GM19463 (cell line): Measurements from ENCODE around the gene CRADD.
"Not testable (repeated sequence)": the region's sequence is repeated elsewhere in the genome, so short reads cannot be mapped to it uniquely, and the experiment has no call there.

ENCODE experiments used
- ATAC-seq: cut with Tn5 transposase; IDR thresholded peaks from one replicate; pipeline ENCODE4 v1.9.1; 2021; ENCODE audit warnings: mild to moderate bottlenecking, moderate library complexity; ENCODE audit not compliant: unreplicated experiment

The CRADD gene

GRCh38 chr12:93922583-93923006 lies 245.4 kb downstream of the CRADD start:
- no peak for ATAC-seq

DNA sequence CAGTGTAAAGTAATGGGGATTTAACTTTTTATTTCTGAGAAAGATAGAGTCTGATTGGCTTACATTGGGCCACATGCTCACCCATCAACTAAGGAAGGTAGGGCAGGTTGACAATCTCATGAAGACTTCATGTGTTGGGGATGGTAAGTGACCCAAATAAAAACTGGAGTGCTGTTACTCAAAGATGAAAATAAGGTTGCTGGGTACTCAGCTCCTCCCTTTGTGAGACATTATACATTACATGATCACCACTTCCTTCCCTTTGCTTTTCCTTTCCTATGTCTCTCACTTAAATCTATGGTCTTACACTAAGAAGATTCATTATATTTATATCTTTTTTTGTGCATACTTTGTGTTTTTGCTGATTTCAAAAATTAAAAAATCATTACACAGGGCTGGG lies 247.2 kb downstream of the CRADD start:
- ATAC-seq: no peak

DNA sequence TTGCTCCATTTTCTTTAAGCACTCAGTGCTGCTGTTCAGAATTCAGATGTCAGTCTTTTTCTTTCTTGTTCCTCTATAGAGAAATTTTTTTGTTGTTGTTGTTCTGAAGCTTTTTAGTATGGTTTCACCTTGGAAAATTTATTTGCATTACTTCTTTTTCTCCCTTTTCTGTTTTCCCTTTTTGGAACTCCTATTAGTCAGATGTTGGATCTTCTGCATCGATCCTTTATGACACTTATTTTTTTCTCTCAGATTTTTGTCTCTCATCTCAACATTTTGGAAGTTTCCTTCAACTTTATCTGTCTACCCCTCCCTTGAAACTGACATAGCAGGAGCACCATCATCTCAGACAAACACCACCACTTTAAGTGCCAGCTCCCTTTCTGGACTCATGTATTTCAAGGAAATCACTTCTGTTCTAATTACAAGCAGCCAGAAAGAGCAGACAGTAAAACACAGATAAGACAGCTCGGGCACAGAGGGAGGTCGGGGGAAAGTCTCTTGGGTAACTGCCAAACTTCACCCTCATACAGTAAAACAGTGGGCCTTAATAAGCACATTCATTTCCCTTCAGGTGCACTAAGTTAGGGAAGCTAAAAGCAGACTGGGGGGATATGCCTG lies 248.5 kb downstream of the CRADD start:
- no peak for ATAC-seq

DNA sequence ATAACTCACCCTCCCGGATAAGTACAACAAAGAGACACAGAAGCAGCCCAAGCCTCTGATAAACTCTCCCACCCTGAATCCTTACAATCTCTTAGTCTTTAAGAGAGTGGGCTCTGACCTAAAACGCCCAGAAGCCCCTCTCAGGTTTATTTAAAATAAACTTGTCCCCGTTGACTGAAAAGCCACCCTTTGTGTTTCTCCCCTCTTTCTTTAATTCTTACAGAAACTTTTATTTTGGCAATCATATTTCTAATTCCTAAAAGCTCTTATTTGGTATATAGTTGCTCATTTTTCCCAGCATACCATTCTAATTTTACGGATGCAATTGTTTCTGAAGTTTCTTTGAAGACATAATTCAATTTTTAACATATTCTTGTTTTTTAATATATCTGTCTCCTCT lies 249.1 kb downstream of the CRADD start:
- ATAC-seq: no peak

- ATAC-seq: not testable (repeated sequence)
Observed at GRCh38 chr12:93929081-93929480, 251.9 kb downstream of the CRADD start.

DNA sequence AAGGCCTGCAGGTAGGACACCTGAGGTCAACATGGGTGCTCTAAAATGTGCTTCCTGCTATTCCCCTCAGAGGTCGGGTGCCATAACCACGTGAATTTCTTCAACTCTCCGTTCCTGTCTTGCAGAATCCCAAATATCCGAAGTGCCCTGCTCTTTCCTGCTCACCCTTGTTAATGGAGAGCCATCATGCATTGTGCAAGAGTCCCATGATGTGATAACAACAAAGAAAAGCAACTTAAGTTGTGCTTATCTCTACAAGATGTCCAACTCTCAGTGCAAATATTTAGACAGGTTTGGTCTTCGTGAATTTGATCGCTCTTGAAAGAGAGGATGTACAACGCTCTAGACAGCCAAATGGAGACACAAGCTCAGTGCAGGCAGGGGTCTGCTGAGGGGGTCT lies 260.6 kb downstream of the CRADD start:
- ATAC-seq: no peak

DNA sequence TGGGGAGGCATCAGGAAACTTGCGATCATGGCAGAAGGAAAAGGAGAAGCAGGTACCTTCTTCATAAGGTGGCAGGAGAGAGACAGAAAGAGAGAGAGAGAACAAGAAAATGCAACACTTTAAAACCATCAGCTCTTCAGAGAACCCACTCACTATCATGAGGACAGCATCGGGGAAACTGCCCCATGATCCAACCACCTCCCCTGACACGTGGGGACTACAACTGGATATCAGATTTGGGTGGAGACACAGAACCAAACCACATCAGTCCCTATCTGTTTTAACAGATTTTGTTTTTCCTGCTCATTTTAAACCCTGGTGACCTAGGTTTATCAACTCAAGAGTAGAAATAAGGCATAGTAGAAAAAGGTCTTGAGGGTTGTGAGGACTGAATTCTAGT lies 261.1 kb downstream of the CRADD start:
- ATAC-seq: no peak

DNA sequence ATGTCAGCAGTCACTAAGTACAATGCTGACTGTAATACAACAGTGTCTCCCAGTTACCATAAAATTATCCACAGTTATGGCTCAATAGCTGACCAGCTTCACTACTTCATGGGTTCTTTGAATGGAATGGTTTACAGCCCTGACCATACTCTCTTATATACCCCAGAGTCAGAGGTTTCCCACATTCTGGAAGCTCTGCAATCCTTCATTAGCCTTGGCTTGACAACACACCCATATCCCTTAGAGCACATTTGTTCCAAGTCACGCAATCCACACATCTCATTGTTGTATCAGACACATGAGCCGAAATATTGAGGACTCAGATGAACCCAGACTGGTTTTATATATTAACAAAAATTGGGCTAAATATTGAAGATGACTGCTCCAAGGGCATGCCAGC lies 261.8 kb downstream of the CRADD start:
- no peak for ATAC-seq

DNA sequence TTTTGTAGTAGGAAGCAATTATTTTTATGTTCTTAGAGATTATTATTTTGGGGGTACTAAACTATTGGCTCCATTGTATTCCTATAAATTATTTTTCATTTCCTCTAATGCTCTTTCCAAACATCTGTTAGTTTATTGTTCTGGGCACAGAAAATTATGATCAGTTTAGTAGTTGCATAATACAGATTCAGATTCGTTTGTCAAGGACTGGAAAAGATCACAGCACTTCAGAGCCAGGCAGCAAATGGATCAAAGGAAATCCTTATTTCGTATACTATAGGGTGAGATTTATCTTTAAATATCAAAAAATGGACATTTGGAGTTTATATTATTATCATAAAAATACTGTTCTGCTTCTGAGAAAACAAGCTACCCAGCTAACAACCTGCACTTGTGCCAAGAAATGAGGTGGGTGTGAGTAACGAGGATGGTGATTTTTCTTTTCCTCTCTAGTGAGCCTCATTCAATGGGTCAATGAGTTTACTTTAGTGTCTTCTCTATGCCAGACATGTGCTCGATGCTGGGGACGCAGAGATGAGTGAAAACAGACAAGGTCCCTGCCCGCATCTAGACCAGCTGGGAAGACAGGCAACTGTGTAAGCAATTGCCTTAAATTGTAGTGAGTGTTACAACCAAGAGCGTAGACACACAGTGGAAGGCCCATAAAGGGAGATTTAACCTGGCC lies 262.6 kb downstream of the CRADD start:
- ATAC-seq: no peak

DNA sequence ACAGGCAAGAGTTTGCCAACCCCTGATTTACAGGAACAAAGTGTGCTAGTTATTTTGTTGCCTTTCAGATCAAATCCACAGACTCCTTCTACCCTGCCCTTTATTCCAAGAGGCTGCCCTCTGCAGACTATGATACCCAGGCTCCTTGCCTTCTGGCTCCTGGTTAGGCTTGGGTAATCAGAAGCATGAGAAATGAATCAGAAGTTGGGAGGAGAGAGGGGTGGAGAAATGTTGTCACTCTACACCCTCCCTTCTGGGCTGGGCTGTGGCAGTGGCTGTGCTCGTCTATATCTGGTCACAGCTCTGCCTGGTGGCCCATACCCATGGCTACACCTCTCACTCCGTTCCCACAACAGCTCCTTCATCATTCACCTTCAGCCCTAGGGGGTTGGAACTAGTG lies 266.6 kb downstream of the CRADD start:
- ATAC-seq: no peak

GRCh38 chr12:93944201-93944600 lies 267.0 kb downstream of the CRADD start:
- ATAC-seq: no peak
